GM04504 (cell line): ENCODE results near the gene HACD2.
A peak's percentile ranks its signal among the peaks of the same experiment; 100 is the strongest.

Source experiments
- DNase-seq: peaks from one replicate; pipeline ENCODE4 v3.0.0-alpha.2; 2012; ENCODE audit warnings: low read depth

HACD2 gene, protein sequence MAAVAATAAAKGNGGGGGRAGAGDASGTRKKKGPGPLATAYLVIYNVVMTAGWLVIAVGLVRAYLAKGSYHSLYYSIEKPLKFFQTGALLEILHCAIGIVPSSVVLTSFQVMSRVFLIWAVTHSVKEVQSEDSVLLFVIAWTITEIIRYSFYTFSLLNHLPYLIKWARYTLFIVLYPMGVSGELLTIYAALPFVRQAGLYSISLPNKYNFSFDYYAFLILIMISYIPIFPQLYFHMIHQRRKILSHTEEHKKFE

DNA sequence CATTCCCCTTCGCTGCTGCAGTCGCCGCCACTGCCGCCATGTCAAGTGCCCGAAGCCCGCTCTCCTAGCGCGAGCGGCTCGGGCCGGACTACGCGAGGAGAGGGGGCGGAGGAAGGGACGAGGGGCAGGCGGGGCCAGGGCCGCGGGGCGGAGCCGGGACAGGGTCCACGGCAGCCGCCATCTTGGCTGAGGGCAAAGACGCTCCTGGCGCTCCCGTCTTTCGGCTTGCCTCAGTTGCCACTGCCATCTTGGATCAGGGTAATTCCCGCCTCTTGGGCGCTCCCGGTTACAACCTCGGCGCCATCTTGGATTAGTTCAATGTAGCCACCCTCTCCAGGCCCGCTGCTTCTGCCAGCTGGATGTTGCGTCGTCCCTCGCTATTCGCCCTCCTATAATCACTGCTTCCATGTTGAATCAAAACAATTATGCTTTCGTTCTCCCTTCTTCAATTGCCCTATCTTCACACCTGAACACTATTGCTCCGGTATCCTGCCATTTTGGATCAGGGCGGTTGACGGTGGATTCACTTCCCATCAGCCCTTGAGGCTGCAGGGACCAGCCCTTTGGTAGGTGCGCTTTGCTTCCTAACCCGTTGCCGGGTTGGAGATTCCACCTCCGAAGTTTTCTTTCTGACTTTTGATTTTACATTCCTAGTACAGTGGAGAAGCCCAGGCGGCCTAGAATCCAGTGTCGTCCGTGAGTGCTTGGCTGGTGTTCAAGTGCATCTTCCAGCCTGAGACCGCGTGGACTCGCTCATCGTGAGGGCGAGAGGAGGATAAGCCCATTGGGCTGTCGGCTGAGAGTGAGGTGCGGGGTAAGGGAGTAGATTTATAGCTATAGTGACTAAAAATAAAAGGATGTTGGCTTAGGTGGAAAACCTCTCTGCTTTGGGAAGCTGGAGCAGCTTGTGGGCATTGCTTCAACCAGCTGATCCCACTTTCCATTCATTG, at the start of gene HACD2:
Gene HACD2, minus strand, starts transcription at position 66 of the 950 bp plus-strand sequence. Its CDS starts 26 bp downstream, at position 40.
- peak; percentile 95 for DNase-seq

- DNase-seq: no peak
These were observed 49.5 kb upstream of the HACD2 start for GRCh38 chr3:123634149-123635051.

GRCh38 chr3:123633530-123633929, 48.7 kb upstream of the HACD2 start:
- DNase-seq: no peak

DNA sequence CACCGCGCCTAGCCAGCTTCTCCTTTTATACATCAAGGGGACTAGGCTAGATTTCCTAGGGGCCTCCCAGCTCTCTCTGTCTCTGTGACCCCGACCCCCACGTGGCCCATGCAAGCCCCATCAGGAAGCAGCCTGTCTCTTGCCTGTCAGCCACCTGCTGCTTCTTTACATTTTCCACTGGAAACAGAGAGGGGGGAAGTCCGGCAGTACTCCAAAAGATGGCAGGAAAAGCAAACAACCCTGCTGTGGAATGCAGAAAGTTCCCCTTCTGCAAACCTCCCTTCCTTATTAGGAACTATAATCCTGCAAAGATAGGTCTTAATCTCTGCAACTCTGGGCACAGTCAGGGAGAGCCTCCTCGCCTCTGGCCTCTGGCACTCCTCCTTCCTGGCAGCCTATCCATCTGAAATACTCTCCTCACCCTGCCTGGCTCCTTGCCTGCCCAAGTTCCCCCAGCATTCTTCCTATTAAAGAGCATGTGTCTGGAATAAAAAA, 47.4 kb upstream of the HACD2 start:
- DNase-seq: no peak

DNA sequence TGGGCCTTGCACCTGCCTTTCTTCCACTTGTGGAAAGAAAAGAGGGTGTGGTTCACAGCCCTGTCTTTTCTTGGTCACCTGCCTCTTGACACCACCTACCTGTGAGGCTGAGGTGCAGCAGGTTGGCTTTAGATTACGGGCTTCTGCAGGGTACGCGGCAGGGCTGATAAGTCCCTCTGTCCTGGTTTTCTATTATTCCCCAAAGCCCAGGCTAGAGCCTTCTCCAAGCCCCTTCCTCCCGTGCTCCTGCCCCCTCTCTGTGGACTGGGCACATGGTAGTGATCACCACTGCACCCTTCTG, 44.8 kb upstream of the HACD2 start:
- DNase-seq: no peak

DNA sequence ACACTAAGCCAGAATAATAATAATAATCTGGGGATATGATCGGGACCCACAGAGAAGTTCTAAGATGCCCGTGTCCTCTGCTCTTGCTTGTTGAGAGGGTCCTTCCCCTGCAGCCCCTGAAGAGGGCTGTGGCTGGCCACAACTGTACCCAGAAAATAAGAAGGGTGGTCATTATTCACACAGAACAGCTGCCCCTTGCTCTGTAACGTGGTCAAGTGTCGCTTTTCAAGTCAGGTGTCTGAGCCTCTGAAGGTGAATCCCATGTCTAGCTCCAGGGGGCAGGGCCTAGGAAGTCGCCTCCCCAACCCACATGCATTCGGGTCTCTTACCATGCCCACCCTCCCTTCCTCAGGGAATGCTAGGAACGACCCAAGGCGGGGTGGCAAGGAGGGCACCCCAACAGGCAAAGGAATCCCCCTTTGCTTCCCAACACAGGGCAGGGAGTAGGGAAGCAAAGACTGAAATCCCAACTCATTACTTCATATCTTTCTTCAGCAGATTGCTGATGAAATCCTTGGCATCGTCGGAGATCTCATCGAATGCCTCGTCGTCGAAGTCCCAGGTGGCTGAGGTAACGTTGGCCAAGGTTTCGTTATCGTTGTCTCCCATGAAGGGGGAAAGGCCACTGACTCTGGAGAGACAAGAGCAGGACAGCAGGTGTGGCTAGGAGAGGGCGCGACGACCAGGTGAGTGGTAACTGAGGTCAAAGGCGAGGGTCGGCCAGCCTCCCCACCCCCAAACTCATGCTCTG, 44.3 kb upstream of the HACD2 start:
- DNase-seq: no peak

GRCh38 chr3:123627673-123628670, 43.1 kb upstream of the HACD2 start:
- no peak for DNase-seq

DNA sequence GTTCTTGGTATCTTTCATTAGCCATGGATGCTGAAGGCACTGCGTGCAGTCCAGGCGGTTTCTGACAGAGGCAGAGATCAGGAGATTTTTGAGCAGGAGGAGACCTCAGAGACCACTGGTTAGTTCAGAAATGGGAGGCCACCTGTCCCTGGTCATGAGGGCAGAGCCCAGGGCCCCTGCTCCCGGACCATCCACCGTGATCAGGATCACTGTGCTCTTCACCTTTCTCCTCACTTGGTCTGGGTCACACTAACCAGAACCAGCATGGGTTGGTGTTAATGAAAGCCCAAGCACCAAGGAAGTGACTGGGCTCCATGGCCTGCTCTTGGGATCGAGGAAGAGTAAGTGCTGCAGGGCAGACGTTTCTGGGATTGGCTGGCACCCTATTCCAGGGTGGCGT, 42.0 kb upstream of the HACD2 start:
- DNase-seq: no peak

- DNase-seq: no peak
These were observed 39.4 kb upstream of the HACD2 start for GRCh38 chr3:123624302-123624701.

- no peak for DNase-seq
These were observed 38.6 kb upstream of the HACD2 start for GRCh38 chr3:123623346-123623880.

DNA sequence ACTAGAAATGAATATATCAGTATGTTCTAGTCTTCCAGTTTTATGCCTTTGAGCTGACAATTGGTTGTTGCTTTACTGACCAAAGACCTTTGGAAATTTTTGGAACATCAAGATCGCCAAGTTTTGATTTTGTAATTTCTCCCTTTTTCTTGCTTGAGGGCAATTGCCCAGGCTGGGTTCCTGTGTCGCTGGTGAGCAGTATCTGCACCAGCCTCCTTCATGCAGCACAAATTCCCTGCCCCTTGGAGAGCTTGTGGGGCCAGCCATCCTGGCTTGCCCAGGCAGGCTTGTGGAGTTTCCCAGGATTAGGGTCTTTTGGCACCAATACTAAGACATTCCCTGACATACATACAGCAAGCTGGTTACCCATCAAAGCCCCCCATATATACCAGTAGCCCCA, 37.9 kb upstream of the HACD2 start:
- no peak for DNase-seq

DNA sequence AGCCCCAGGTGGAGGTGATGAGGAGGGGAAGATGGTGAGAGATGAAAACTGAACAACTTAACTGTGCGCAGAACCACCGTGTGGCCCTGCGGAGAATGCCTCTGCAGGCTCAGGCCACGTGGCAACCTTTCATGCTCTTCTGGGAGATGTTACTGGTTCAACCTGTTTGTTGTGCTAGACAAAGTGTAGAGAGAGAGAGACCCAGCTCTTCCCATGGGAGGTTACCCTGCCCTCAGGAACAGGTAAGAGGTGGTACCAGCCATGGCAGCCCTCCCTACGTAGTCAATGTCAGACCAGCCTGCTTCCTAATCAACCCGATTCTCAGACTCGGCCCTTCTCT, 37.0 kb upstream of the HACD2 start:
- no peak for DNase-seq

DNA sequence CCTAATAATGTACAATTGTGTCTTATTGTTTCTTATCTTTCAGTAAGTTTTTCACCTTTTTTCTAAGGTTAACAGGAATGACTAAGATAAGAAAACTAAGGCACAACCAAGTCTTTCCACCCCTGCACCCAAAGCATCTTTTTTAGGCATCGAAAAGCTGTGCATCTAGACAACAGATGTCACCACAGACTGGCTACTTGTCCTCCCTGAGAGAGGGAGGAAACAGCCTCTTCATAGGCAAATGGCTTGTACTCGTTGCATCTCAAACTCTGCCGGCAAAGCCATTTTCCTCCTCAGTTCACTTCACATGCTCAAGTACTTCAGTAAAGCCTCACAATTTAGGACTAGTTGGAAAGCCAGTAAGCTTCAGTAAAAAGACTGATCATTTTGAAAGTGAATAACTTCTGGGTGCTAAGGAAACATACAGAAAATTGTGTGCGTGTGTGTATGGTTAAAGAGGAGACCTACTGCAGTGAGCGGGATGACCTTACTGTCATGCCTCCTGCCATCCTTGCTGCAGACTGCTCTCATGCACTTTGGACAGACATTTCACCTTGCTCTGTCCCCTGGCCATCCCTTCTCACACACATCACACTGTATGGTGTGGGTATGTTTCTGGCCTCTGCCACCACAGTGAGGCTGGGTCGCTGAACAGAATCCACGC, 36.5 kb upstream of the HACD2 start:
- no peak for DNase-seq

DNA sequence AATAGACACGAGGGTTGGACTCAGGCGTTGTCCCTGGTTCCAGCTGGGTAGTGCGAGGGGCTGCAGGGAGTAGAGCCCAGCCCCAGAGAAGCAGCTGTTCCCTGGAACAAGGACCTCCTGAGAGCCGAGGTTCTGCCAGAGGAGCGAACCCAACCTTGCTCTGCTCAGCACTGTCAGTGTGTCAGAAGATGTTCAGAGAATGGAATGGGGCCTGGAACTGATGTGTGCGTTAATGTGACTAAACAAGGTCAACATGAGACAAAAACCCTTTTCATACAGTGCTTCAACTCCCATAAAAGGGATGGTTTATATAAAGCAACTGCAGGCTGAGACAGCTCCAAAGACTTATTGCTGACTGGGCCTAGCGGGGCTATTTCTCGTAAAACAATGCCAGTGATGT, 35.5 kb upstream of the HACD2 start:
- DNase-seq: no peak

DNA sequence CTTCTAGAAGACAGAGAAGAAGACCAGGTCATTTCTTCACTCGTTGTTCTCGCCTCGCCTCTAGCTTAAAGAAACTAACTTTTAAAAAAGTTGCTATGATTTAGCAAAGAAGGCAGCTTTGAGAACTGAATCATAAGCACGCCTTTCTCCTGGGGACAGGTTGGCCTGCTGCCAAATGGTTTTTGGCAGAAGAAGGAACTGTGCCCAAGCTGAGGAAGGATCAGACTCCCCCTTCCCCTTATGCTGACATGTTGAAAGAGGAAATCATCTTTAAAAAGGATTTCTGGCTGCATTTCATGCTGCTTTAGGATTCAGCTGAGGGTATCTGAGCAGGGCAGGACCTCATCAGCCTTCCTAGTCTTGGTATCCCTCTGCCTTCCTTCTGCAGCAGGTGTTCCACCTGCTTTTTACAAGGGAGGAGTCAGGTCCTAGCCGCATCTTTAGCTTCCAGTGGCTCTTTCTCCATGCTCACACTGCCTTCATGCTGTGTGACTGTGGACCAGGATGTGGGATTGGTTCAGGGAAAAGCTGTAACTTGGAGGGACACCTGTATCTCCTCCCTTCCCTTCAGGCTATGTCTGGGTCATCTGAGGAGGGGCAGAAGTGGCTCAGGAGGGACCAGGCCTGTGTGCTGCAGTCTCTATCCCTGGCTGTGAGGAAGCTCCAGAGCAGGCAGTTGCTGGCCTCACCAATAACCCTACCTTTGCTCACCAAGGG, 34.1 kb upstream of the HACD2 start:
- peak; percentile 23 for DNase-seq

DNA sequence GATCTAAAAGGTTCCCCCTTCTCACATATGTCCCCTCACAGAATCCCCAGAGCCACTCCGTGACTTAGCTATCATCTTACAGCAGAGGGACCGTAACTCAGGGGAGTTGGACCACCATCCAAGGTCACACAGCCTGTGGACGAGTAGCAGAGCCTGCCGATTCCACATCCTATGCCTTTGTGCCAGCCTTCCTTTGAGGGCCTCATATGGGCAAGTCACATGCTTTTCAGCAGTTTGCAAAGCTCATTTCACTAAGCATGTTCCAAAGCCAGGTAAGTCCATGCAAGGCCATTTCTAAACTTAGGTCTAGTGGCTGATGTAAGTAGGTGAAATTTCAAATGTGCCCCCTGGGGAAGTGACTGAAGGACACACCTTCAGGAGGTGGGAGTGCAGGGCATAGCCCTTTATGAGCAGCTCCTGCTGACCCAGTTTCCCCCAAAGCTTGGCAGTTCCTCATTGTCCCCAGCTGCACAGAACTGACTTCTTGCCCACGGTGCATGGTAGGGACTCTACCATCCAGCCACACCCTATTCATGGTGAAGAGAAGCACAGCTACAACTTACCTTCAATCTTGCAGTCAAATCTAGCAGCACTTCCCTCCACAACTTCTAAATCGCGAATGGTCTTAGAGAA, 33.3 kb upstream of the HACD2 start:
- no peak for DNase-seq

- no peak for DNase-seq
These were observed 31.7 kb upstream of the HACD2 start for GRCh38 chr3:123616593-123616992.

DNA sequence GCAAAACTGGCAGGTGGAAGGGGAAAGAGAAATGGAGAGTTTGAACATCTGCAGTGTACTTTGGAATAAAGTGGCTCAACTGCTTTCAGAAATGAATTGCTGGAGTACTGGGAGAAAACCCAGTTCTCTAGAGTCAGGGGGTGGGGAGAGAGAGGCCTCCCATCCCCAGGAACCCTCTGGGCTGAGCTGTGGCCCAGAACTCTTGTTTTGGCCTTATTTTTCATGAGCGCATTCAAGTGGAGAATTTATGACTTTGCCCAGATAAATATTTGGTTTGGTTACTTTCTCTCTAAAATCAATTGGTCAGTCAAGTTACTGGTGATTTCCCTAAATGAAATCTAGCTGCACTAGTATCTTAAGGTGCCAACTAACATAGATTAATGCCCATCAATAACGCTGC, 28.7 kb upstream of the HACD2 start:
- no peak for DNase-seq
